HTR-8/SVneo (cell line): ENCODE data around the gene THADA.
A peak's percentile ranks its signal among the peaks of the same experiment; 100 is the strongest.

ENCODE experiments used
- DNase-seq: peaks from one replicate; pipeline ENCODE4 v3.0.0; 2011; ENCODE audit warnings: low spot score, mixed read lengths; ENCODE audit not compliant: insufficient read length
- FAIRE-seq: peaks from 2 replicates; lab custom pipeline; 2011; peaks lifted over from hg19 to GRCh38; lab: Jason Lieb, UNC

Gene THADA

GRCh38 chr2:43424262-43425207 is 171.3 kb downstream of the THADA start:
- FAIRE-seq (no peak), DNase-seq (no peak)

GRCh38 chr2:43423941-43424261 is 171.9 kb downstream of the THADA start:
- no peak for DNase-seq

GRCh38 chr2:43421194-43421593 is 174.6 kb downstream of the THADA start:
- DNase-seq (no peak), FAIRE-seq (no peak)

More at GRCh38 chr2:43423941-43424261, 171.9 kb downstream of the THADA start:
- no peak for FAIRE-seq

- DNase-seq (no peak), FAIRE-seq (no peak)
Measured at GRCh38 chr2:43420389-43420801, 175.4 kb downstream of the THADA start.

GRCh38 chr2:43419876-43420275 is 176.0 kb downstream of the THADA start:
- DNase-seq (no peak), FAIRE-seq (no peak)

- DNase-seq (no peak), FAIRE-seq (no peak)
Measured at GRCh38 chr2:43419243-43419642, 176.6 kb downstream of the THADA start.

GRCh38 chr2:43418680-43419079 is 177.2 kb downstream of the THADA start:
- DNase-seq (no peak), FAIRE-seq (no peak)

- FAIRE-seq = no peak
- DNase-seq = no peak
Measured at GRCh38 chr2:43417300-43417699, 178.5 kb downstream of the THADA start.

- FAIRE-seq (no peak), DNase-seq (no peak)
Measured at GRCh38 chr2:43415592-43415991, 180.2 kb downstream of the THADA start.

- no peak for FAIRE-seq
- no peak for DNase-seq
Measured at GRCh38 chr2:43414586-43415135, 181.2 kb downstream of the THADA start.

- DNase-seq (no peak), FAIRE-seq (no peak)
Measured at GRCh38 chr2:43414033-43414432, 181.8 kb downstream of the THADA start.

GRCh38 chr2:43412114-43412753 is 183.6 kb downstream of the THADA start:
- DNase-seq (no peak), FAIRE-seq (no peak)

- DNase-seq (no peak), FAIRE-seq (no peak)
Measured at GRCh38 chr2:43410055-43410604, 185.7 kb downstream of the THADA start.

- FAIRE-seq (no peak), DNase-seq (no peak)
Measured at GRCh38 chr2:43408407-43409160, 187.3 kb downstream of the THADA start.

- FAIRE-seq (no peak), DNase-seq (no peak)
Measured at GRCh38 chr2:43407935-43408334, 187.9 kb downstream of the THADA start.

- no peak for FAIRE-seq
- no peak for DNase-seq
Measured at GRCh38 chr2:43406651-43407279, 189.1 kb downstream of the THADA start.

GRCh38 chr2:43405829-43406228 is 190.0 kb downstream of the THADA start:
- DNase-seq = no peak

GRCh38 chr2:43402452-43402937 is 193.3 kb downstream of the THADA start:
- no peak for FAIRE-seq
- DNase-seq = no peak

More at GRCh38 chr2:43405829-43406228, 190.0 kb downstream of the THADA start:
- FAIRE-seq = peak; percentile 4

GRCh38 chr2:43402002-43402401 is 193.8 kb downstream of the THADA start:
- FAIRE-seq (no peak), DNase-seq (no peak)

- FAIRE-seq = no peak
- DNase-seq = no peak
Measured at GRCh38 chr2:43400508-43400907, 195.3 kb downstream of the THADA start.
